GM12891 (cell line): ENCODE measurements around the gene QRFPR.

Source experiments
- PAX5 ChIP-seq: IDR thresholded peaks from 2 replicates; pipeline ENCODE4 v1.6.1; 2011; ENCODE audit warnings: low read length, moderate library complexity, mild to moderate bottlenecking; ENCODE audit not compliant: insufficient read depth, severe bottlenecking
- POLR2A ChIP-seq: IDR thresholded peaks from 2 replicates; pipeline ENCODE4 v1.6.1; 2011; ENCODE audit warnings: low read depth, low read length, control low read depth
- POLR2AphosphoS5 ChIP-seq: IDR thresholded peaks from 2 replicates; pipeline ENCODE4 v1.6.1; 2011; ENCODE audit warnings: low read depth, low read length, control low read depth
- POU2F2 ChIP-seq: IDR thresholded peaks from 2 replicates; pipeline ENCODE4 v1.6.1; 2011; ENCODE audit warnings: low read depth, mild to moderate bottlenecking, control low read depth, low read length, moderate library complexity
- SPI1 ChIP-seq: IDR thresholded peaks from 2 replicates; pipeline ENCODE4 v1.6.1; 2011; ENCODE audit warnings: low read depth, low read length, control low read depth
- TAF1 ChIP-seq: IDR thresholded peaks from 2 replicates; pipeline ENCODE4 v1.6.1; 2011; ENCODE audit warnings: low read depth, low read length, control low read depth

GRCh38 chr4:121400632-121401031, 19.8 kb upstream of the QRFPR start:
- TF ChIP-seq POLR2A, result no peak
- TF ChIP-seq POLR2AphosphoS5, result no peak
- TF ChIP-seq SPI1, result no peak
- no peak for TF ChIP-seq TAF1
- TF ChIP-seq PAX5, result no peak
- no peak for TF ChIP-seq POU2F2
